ENCODE measurements around the gene SMARCA1.

Gene SMARCA1

GRCh38 chrX:129525896-129526295 lies 2.6 kb upstream of the SMARCA1 start:
- DNase-seq: no peak

- no peak for DNase-seq
These were observed 1.9 kb upstream of the SMARCA1 start for GRCh38 chrX:129525162-129525561.

GRCh38 chrX:129524250-129524850 lies 1.1 kb upstream of the SMARCA1 start:
- DNase-seq: no peak

- peak; percentile 68 for DNase-seq
These were observed 859 bp downstream of the SMARCA1 start for GRCh38 chrX:129522184-129523078.

- DNase-seq: no peak
These were observed 3.1 kb downstream of the SMARCA1 start for GRCh38 chrX:129520151-129520550.

GRCh38 chrX:129516402-129516801 lies 6.9 kb downstream of the SMARCA1 start:
- DNase-seq: no peak

- DNase-seq: no peak
These were observed 10.9 kb downstream of the SMARCA1 start for GRCh38 chrX:129512409-129512808.

- DNase-seq: no peak
These were observed 11.6 kb downstream of the SMARCA1 start for GRCh38 chrX:129511689-129512088.

- no peak for DNase-seq
These were observed 13.0 kb downstream of the SMARCA1 start for GRCh38 chrX:129510331-129510730.

GRCh38 chrX:129497146-129497843 lies 26.0 kb downstream of the SMARCA1 start:
- DNase-seq: no peak

- DNase-seq: peak; percentile 49
These were observed 26.7 kb downstream of the SMARCA1 start for GRCh38 chrX:129496625-129497024.

GRCh38 chrX:129495900-129496299 lies 27.4 kb downstream of the SMARCA1 start:
- DNase-seq: peak; percentile 22

- DNase-seq: no peak
These were observed 28.4 kb downstream of the SMARCA1 start for GRCh38 chrX:129494887-129495286.

- no peak for DNase-seq
These were observed 29.6 kb downstream of the SMARCA1 start for GRCh38 chrX:129493643-129494042.

GRCh38 chrX:129490330-129490729 lies 33.0 kb downstream of the SMARCA1 start:
- no peak for DNase-seq

GRCh38 chrX:129488359-129488758 lies 34.9 kb downstream of the SMARCA1 start:
- DNase-seq: no peak

GRCh38 chrX:129480889-129481288 lies 42.4 kb downstream of the SMARCA1 start:
- no peak for DNase-seq

- no peak for DNase-seq
These were observed 44.8 kb downstream of the SMARCA1 start for GRCh38 chrX:129478516-129478915.

- DNase-seq: peak; percentile 28
These were observed 51.2 kb downstream of the SMARCA1 start for GRCh38 chrX:129472116-129472515.

GRCh38 chrX:129462707-129463106 lies 60.6 kb downstream of the SMARCA1 start:
- DNase-seq: no peak

GRCh38 chrX:129461801-129462456 lies 61.4 kb downstream of the SMARCA1 start:
- DNase-seq: no peak

GRCh38 chrX:129452523-129452922 lies 70.8 kb downstream of the SMARCA1 start:
- DNase-seq: no peak

- DNase-seq: no peak
These were observed 73.2 kb downstream of the SMARCA1 start for GRCh38 chrX:129450123-129450522.
